Jurkat, Clone E6-1 (cell line): Measurements from ENCODE around the gene CTBP1.
"Not testable (repeated sequence)": the region's sequence is repeated elsewhere in the genome, so short reads cannot be mapped to it uniquely, and the experiment has no call there.

Experiments
- DNase-seq: peaks from one replicate; pipeline ENCODE4 v3.0.0-alpha.2; 2011; ENCODE audit warnings: low read depth, low spot score
- H3K4me3 ChIP-seq: 2 replicates; pipeline ENCODE4 v1.5.1; 2011; ENCODE audit warnings: mild to moderate bottlenecking, low read length, control low read depth, moderate library complexity

The CTBP1 gene

GRCh38 chr4:1241936-1242505 lies 6.9 kb downstream of the CTBP1 start:
- H3K4me3 ChIP-seq: no peak overlapping the region
- no peak for DNase-seq

DNA sequence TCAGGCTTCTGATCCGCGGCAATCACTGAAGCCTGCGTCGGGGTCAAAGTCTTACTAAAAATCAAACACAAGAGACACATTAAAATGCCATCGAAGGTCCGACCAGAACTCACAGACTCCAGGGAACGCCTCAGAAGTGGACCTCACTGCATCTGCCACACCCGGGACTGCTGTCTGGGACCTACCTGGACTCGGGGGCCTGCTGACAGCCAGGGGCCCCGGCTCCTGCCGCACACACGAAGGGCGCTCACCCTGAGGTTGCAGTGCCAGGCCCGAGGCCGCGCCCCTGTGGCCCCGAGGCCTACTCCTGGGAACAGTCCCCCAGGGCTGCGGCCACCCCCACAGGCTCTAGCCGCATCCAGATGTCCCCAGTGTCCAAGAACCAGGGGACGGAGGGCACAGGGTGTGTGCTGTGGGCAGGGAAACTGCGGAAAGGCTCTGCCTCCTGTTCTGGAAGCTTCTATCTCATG lies 7.4 kb downstream of the CTBP1 start:
- H3K4me3 ChIP-seq: no peak overlapping the region
- no peak for DNase-seq

- H3K4me3 ChIP-seq: no peak overlapping the region
- no peak for DNase-seq
Observed at GRCh38 chr4:1240721-1241465, 8.0 kb downstream of the CTBP1 start.

GRCh38 chr4:1239950-1240307 lies 9.0 kb downstream of the CTBP1 start:
- no peak for DNase-seq
- no peak overlapping the region for H3K4me3 ChIP-seq

GRCh38 chr4:1239141-1239949 lies 9.6 kb downstream of the CTBP1 start:
- H3K4me3 ChIP-seq: no peak overlapping the region
- no peak for DNase-seq

GRCh38 chr4:1238676-1239000 lies 10.3 kb downstream of the CTBP1 start:
- DNase-seq: no peak
- H3K4me3 ChIP-seq: no peak overlapping the region

- H3K4me3 ChIP-seq: no peak overlapping the region
- no peak for DNase-seq
Observed at GRCh38 chr4:1237981-1238675, 10.8 kb downstream of the CTBP1 start.

- H3K4me3 ChIP-seq, DNase-seq: not testable (repeated sequence)
Observed at GRCh38 chr4:1237261-1237660, 11.7 kb downstream of the CTBP1 start.

DNA sequence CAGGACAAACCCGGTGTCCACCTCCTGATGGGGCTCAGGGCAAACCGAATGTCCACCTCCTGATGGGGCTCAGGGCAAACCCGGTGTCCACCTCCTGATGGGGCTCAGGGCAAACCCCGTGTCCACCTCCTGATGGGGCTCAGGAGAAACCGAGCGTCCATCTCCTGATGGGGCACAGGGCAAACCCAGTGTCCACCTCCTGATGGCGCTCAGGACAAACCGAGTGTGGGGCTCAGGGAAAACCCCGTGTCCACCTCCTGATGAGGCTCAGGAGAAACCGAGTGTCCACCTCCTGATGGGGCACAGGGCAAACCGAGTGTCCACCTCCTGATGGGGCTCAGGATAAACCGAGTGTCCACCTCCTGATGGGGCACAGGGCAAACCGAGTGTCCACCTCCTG lies 12.1 kb downstream of the CTBP1 start:
- DNase-seq, H3K4me3 ChIP-seq: not testable (repeated sequence)

- H3K4me3 ChIP-seq: no peak overlapping the region
- DNase-seq: no peak
Observed at GRCh38 chr4:1236103-1236641, 12.8 kb downstream of the CTBP1 start.

DNA sequence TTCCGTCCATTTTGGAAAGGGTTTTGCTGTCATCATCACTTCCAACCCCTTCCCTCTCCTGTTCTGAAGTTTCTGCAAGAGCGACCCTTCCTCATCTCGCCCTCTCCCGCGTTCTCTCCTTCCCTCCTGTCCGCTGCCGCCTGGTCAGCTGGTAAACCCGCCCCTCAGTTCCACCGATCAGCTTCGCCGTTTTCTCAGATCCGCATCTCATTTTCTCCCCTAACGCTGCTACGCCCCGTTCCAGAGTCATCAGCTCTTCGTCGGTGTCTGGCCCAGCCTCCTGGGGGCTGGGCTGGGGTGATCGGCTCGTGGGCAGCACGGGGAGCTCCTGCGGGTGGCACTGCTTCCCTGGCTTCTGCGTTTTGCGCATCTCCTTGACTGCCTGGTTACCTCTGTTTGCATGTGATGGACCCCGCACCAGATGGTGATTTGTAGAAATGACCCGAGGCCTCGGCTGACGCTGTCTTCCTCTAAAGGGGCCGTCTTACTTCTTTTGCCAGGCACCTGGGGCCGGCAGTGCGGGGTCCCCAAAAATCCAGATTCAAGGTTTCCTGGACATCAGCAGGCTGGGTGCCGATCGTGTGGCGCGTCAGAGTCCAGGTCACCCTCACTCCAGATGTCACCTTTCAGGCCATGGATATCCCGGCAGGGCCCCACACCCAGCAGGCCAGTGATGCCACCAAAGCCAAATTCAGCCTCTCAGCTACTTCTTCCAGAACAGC lies 13.4 kb downstream of the CTBP1 start:
- no peak overlapping the region for H3K4me3 ChIP-seq
- DNase-seq: no peak

DNA sequence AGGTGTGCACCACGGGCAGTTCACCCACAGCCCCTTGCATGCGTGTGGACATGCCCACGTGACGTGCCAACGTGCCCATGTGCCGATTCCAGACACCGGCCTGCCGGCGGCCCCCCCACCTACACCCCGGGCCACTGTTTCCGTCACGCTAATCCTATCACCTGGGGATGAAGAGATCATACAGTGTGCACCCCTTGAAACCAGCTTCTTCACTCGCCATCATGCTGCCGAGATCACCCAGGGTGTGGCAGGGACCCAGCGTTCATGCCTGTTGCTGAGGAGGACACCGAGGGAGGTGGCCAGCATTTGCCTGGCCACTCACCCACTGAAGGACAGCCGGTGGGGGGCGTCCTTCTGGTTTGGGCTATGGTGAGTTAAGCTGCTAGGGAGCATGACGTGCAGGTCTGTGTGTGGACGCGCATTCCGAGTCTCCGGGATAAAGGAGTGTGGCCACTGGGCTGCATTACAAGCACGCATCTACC lies 14.1 kb downstream of the CTBP1 start:
- DNase-seq: no peak
- no peak overlapping the region for H3K4me3 ChIP-seq

DNA sequence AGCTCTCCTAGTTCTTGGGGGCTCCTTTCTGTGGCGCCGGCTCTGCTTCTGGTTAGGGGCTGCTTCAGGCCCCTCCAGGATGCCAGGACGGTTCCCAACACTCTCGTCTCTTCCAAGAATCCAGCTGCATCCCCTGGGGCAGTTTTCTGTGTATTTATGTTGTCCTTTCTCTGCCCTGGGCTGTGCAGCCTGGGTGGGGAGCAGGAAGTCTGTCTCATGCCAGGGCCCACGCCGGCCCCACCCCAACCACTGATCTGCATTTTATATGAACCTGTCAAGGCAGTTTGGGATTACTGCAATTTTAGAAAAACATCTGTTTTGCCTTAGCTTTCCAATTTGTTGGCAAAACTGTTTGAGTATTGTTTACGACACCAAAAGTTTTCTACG lies 14.6 kb downstream of the CTBP1 start:
- DNase-seq: no peak
- H3K4me3 ChIP-seq: no peak overlapping the region

DNA sequence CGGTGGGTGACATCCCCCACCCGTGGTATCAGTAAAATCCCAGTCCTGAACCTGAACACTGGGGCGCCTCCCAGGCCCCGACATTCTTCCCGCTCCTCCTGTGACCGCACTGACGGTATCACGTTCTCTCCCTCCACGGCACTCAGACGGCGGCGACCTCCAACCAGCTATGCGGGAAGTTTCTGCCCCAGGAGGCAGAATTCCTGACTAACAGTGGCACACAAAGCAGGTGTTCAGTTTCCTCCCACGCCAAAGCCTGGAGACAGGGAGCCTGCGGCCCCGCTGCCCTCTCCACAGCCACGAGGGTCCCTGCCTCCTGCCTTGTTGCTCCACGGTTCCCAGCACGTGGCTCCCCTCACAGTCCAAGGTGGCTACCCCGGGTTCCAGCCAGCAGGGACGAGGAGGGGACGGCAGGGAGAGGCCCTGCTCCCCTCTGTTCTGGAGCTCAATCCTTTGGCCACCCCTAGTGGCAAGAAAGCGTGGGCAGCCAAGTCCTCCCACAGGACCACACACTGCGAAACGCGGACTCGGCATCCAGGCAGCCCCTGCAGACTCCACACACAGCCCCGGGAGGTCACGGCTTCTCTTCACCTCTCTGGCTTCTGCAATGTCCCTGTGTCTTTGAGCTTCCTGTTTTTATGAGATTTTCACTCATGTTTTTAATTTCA lies 15.2 kb downstream of the CTBP1 start:
- no peak overlapping the region for H3K4me3 ChIP-seq
- DNase-seq: no peak

- H3K4me3 ChIP-seq: no peak overlapping the region
- no peak for DNase-seq
Observed at GRCh38 chr4:1232661-1233621, 16.0 kb downstream of the CTBP1 start.

- DNase-seq: no peak
- no peak overlapping the region for H3K4me3 ChIP-seq
Observed at GRCh38 chr4:1231637-1232360, 17.1 kb downstream of the CTBP1 start.
